BLaER1 (cell line): ENCODE results near the gene RPS6KA2.

Experiments
- H3K27ac ChIP-seq: shearing (Covaris generic); formaldehyde crosslinking; 2 replicates; pipeline ENCODE4 v1.8.1; 2022
- H3K27me3 ChIP-seq: shearing (Covaris generic); formaldehyde crosslinking; 2 replicates; pipeline ENCODE4 v1.8.1; 2022
- H3K36me3 ChIP-seq: shearing (Covaris generic); formaldehyde crosslinking; 2 replicates; pipeline ENCODE4 v1.8.1; 2022
- H3K4me1 ChIP-seq: shearing (Covaris generic); formaldehyde crosslinking; 2 replicates; pipeline ENCODE4 v1.8.1; 2022
- H3K4me2 ChIP-seq: shearing (Covaris generic); formaldehyde crosslinking; 2 replicates; pipeline ENCODE4 v1.8.1; 2022
- H3K4me3 ChIP-seq: shearing (Covaris generic); formaldehyde crosslinking; 2 replicates; pipeline ENCODE4 v1.8.1; 2022
- H3K9ac ChIP-seq: shearing (Covaris generic); formaldehyde crosslinking; 2 replicates; pipeline ENCODE4 v1.8.1; 2022
- H3K9me3 ChIP-seq: shearing (Covaris generic); formaldehyde crosslinking; 2 replicates; pipeline ENCODE4 v1.8.1; 2022
- H4K20me1 ChIP-seq: shearing (Covaris generic); formaldehyde crosslinking; 2 replicates; pipeline ENCODE4 v1.8.1; 2022
- Cebpa-rat ChIP-seq: shearing (Covaris generic); IDR thresholded peaks from 2 replicates; pipeline ENCODE4 v1.8.1; 2022

RPS6KA2 gene

GRCh38 chr6:166488076-166488685, 138.9 kb downstream of the RPS6KA2 start:
- H3K4me2 ChIP-seq, result peak overlapping the region; percentile 43
- H3K4me1 ChIP-seq, result peaks cover 87% of the 10 kb centered on the region
- H3K9ac ChIP-seq, result no peak overlapping the region
- no peaks in the 10 kb centered on the region for H3K27me3 ChIP-seq
- H3K36me3 ChIP-seq, result peaks cover 26% of the 10 kb centered on the region
- peaks cover 53% of the 10 kb centered on the region for H3K9me3 ChIP-seq
- TF ChIP-seq Cebpa-rat, result no peak
- peak overlapping the region; percentile 47 for H3K4me3 ChIP-seq
- H3K27ac ChIP-seq, result peak overlapping the region; percentile 86
- no peaks in the 10 kb centered on the region for H4K20me1 ChIP-seq

- no peak for TF ChIP-seq Cebpa-rat
- H3K4me2 ChIP-seq, result peak overlapping the region; percentile 43
- no peak overlapping the region for H3K9ac ChIP-seq
- H3K27ac ChIP-seq, result peak overlapping the region; percentile 86
- no peaks in the 10 kb centered on the region for H4K20me1 ChIP-seq
- H3K4me3 ChIP-seq, result peak overlapping the region; percentile 47
- peaks cover 61% of the 10 kb centered on the region for H3K9me3 ChIP-seq
- H3K36me3 ChIP-seq, result peaks cover 26% of the 10 kb centered on the region
- no peaks in the 10 kb centered on the region for H3K27me3 ChIP-seq
- H3K4me1 ChIP-seq, result peaks cover 86% of the 10 kb centered on the region
Observed at GRCh38 chr6:166487148-166487547, 139.9 kb downstream of the RPS6KA2 start.

- Histone ChIP-seq H4K20me1 (no peaks in the 10 kb centered on the region), H3K27me3 (no peaks in the 10 kb centered on the region), H3K36me3 (peaks cover 26% of the 10 kb centered on the region), H3K4me2 (no peak overlapping the region), H3K9me3 (peaks cover 61% of the 10 kb centered on the region), H3K9ac (no peak overlapping the region), H3K27ac (0 out of 2 replicates have a peak overlapping the region, but pooled peaks have one; percentile 32), H3K4me3 (peak overlapping the region; percentile 47), H3K4me1 (peaks cover 86% of the 10 kb centered on the region)
- TF ChIP-seq Cebpa-rat, result no peak
Observed at GRCh38 chr6:166486536-166486880, 140.5 kb downstream of the RPS6KA2 start.

- Histone ChIP-seq H3K9ac (no peak overlapping the region), H3K27me3 (no peaks in the 10 kb centered on the region), H3K36me3 (peaks cover 26% of the 10 kb centered on the region), H3K4me1 (peaks cover 85% of the 10 kb centered on the region), H3K27ac (peak overlapping the region; percentile 32; the same call in 1 of the 2 replicates), H4K20me1 (no peaks in the 10 kb centered on the region), H3K4me3 (peak overlapping the region; percentile 47; the same call in 1 of the 2 replicates), H3K4me2 (peak overlapping the region; percentile 62), H3K9me3 (peaks cover 61% of the 10 kb centered on the region)
- no peak for TF ChIP-seq Cebpa-rat
Observed at GRCh38 chr6:166485651-166486535, 141.2 kb downstream of the RPS6KA2 start.

GRCh38 chr6:166484863-166485262, 142.2 kb downstream of the RPS6KA2 start:
- Histone ChIP-seq H3K4me1 (peaks cover 83% of the 10 kb centered on the region), H3K9me3 (peaks cover 56% of the 10 kb centered on the region)
- TF ChIP-seq Cebpa-rat, result no peak

GRCh38 chr6:166483573-166484250, 143.3 kb downstream of the RPS6KA2 start:
- Histone ChIP-seq H3K9ac (no peak overlapping the region; the same call in 1 of the 2 replicates), H4K20me1 (no peaks in the 10 kb centered on the region), H3K27ac (no peak overlapping the region), H3K9me3 (peaks cover 44% of the 10 kb centered on the region), H3K36me3 (peaks cover 20% of the 10 kb centered on the region), H3K4me1 (peaks cover 85% of the 10 kb centered on the region), H3K4me2 (peak overlapping the region; percentile 62), H3K4me3 (no peak overlapping the region), H3K27me3 (no peaks in the 10 kb centered on the region)
- TF ChIP-seq Cebpa-rat, result no peak

More at GRCh38 chr6:166484863-166485262, 142.2 kb downstream of the RPS6KA2 start:
- no peak overlapping the region for H3K9ac ChIP-seq
- no peak overlapping the region for H3K4me3 ChIP-seq
- H3K27ac ChIP-seq, result no peak overlapping the region
- H3K27me3 ChIP-seq, result no peaks in the 10 kb centered on the region
- peak overlapping the region; percentile 62 for H3K4me2 ChIP-seq
- no peaks in the 10 kb centered on the region for H4K20me1 ChIP-seq
- H3K36me3 ChIP-seq, result peaks cover 22% of the 10 kb centered on the region

GRCh38 chr6:166483026-166483425, 144.0 kb downstream of the RPS6KA2 start:
- Histone ChIP-seq H3K4me1 (peaks cover 85% of the 10 kb centered on the region), H3K9me3 (peaks cover 37% of the 10 kb centered on the region), H3K27me3 (no peaks in the 10 kb centered on the region), H3K9ac (no peak overlapping the region), H4K20me1 (no peaks in the 10 kb centered on the region), H3K27ac (no peak overlapping the region), H3K36me3 (peaks cover 18% of the 10 kb centered on the region), H3K4me2 (no peak overlapping the region), H3K4me3 (no peak overlapping the region)
- no peak for TF ChIP-seq Cebpa-rat

GRCh38 chr6:166478782-166479592, 148.1 kb downstream of the RPS6KA2 start:
- no peak overlapping the region for H3K4me3 ChIP-seq
- peaks cover 8% of the 10 kb centered on the region for H3K9me3 ChIP-seq
- H3K4me1 ChIP-seq, result peaks cover 93% of the 10 kb centered on the region
- peak overlapping the region; percentile 48 for H3K27ac ChIP-seq
- no peaks in the 10 kb centered on the region for H3K27me3 ChIP-seq
- no peak for TF ChIP-seq Cebpa-rat
- H4K20me1 ChIP-seq, result no peaks in the 10 kb centered on the region
- no peak overlapping the region for H3K9ac ChIP-seq
- peak overlapping the region; percentile 68 for H3K4me2 ChIP-seq
- no peaks in the 10 kb centered on the region for H3K36me3 ChIP-seq
